ENCODE results near the gene LGALS3. TPM values are rescaled to one million over a fixed set of nuclear protein-coding genes. Genes with fewer than 3 reads are reported as not detected.
"Not testable (repeated sequence)": the region's sequence is repeated elsewhere in the genome, so short reads cannot be mapped to it uniquely, and the experiment has no call there.

The LGALS3 gene
- total RNA-seq, result 1,000 to 10,000 TPM in 3 of 4 donors, 100 to 1,000 TPM in 1; 242 to 1,284 (median 1,203) TPM

DNA sequence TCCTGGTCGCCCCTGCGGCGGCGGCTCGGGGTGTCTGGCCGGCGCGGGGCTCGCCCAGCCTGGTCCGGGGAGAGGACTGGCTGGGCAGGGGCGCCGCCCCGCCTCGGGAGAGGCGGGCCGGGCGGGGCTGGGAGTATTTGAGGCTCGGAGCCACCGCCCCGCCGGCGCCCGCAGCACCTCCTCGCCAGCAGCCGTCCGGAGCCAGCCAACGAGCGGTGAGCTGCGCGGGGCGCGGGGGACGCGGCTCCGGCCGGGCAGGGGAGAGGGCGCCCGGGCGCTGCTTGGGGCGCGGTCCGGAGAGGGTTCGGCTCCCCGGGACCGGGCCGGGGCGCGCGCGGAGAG lies at the start of gene LGALS3:
TSS of gene LGALS3 (plus strand) at position 167 of the 342 bp plus-strand sequence. CDS start 8,122 bp downstream, outside the sequence.
- Histone ChIP-seq H3K4me3 (peak within 1 kb of the TSS; percentile 68 to 96 (median 80)), H3K27ac (peak within 1 kb of the TSS; percentile 83 to 99 (median 94)), H3K27me3 (no peaks in the 10 kb centered on the region), H3K36me3 (peaks cover 0 to 15% (median 0%) of the 10 kb centered on the region in 3 donors), H3K4me1 (peaks cover 0 to 47% (median 13%) of the 10 kb centered on the region in 4 donors), H3K9me3 (no peaks in the 10 kb centered on the region)
- peak; percentile 91 to 92 for TF ChIP-seq POLR2A (IDR thresholded peaks at IDR 0.05)
- TF ChIP-seq, protein P1, sequence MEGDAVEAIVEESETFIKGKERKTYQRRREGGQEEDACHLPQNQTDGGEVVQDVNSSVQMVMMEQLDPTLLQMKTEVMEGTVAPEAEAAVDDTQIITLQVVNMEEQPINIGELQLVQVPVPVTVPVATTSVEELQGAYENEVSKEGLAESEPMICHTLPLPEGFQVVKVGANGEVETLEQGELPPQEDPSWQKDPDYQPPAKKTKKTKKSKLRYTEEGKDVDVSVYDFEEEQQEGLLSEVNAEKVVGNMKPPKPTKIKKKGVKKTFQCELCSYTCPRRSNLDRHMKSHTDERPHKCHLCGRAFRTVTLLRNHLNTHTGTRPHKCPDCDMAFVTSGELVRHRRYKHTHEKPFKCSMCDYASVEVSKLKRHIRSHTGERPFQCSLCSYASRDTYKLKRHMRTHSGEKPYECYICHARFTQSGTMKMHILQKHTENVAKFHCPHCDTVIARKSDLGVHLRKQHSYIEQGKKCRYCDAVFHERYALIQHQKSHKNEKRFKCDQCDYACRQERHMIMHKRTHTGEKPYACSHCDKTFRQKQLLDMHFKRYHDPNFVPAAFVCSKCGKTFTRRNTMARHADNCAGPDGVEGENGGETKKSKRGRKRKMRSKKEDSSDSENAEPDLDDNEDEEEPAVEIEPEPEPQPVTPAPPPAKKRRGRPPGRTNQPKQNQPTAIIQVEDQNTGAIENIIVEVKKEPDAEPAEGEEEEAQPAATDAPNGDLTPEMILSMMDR (IDR thresholded peaks at IDR 0.05), result peak in 1 of 6 experiments; percentile 7
- DNase-seq, result peak; percentile 49 to 91 (median 88)

DNA sequence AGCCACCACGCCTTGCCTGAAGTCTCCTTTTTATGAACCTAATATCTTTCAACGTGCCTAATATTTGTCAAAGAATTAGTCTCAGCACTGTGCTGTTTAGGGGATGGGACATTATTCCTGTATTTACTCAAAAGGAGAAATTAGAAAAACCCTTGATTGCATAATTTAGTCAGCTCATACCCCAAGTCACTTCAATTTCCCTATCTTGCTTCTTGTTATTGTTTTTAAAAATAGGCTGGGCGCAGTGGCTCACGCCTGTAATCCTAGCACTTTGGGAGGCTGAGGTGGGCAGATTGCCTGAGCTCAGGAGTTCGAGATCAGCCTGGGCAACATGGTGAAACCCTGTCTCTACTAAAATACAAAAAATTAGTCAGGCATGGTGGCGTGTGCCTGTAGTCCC lies 49.1 kb upstream of the LGALS3 start:
- H3K4me3 ChIP-seq, H3K36me3 ChIP-seq, H3K27me3 ChIP-seq: not testable (repeated sequence)

DNA sequence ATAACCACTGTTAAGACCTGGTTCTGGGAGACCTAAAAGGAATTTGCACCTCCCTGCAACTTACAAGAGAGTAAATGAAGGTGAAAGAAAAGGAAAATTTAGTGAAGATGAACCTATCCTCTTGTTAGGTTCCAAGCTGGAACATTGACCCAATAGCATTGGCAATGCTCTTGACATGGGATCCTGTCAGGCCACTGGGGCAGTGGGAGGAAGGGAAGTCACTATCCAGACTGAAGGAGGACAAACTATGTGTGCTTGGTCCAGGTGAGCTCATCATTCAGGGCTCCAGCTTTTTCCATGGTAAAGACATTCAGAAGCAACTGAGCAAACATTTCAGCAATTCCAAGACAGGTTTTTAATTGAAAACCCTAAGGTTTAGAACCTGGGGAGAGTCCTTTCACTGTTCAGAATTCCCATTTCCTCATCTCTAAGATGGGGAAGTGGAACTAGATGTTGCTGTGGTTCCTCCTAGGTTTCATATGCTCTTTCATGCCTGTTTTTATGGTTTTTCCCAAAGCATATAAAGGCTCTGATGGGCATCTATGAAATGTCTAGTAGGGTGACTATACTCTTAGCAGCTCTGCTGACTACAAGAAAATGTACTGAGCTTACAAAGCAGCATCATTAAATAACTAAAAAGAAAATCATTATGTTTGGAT lies 44.5 kb upstream of the LGALS3 start:
- Histone ChIP-seq H3K4me3 (no peak overlapping the region), H3K27ac (no peak overlapping the region), H3K36me3 (no peaks in the 10 kb centered on the region), H3K27me3 (no peaks in the 10 kb centered on the region), H3K9me3 (no peaks in the 10 kb centered on the region), H3K4me1 (no peaks in the 10 kb centered on the region)
- no peak for DNase-seq
- TF ChIP-seq POLR2A (IDR thresholded peaks at IDR 0.05), result no peak
- TF ChIP-seq, protein P1 (IDR thresholded peaks at IDR 0.05), result no peak

More for the DNA sequence above, 49.1 kb upstream of the LGALS3 start:
- H3K4me1 ChIP-seq, H3K27ac ChIP-seq, DNase-seq, H3K9me3 ChIP-seq: not testable (repeated sequence)

DNA sequence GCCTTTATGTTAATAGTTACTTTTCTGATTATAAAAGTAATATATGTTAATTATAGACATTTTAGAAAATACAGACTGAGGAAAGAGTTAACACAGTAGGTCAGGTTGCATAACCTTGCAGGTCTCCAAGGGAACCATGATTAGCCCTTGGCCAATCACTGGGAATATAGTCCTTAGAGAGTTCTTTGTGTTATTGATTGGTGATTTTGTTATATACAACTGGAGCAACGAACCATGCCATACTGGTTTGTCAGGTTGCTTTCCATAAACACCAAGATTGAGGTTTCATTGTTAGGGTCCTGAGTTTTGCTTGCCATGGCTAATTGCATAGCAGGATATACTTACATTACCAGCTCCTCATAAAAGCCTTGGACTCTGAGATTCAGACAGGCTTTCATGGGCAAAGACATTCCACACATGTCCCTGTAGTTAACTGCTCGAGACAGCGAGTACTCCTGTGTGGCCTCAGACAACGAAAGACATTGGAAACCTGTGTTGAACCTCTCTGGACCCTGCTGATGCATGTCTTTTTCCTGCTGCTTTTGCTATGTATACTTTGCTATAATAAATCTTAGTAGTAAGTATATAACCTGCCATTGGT lies 43.9 kb upstream of the LGALS3 start:
- no peak overlapping the region for H3K27ac ChIP-seq
- H3K27me3 ChIP-seq, result no peaks in the 10 kb centered on the region
- TF ChIP-seq, protein P1 (IDR thresholded peaks at IDR 0.05), result no peak
- no peak for TF ChIP-seq POLR2A (IDR thresholded peaks at IDR 0.05)
- no peaks in the 10 kb centered on the region for H3K36me3 ChIP-seq
- no peaks in the 10 kb centered on the region for H3K4me1 ChIP-seq
- no peak for DNase-seq
- H3K9me3 ChIP-seq, result no peaks in the 10 kb centered on the region
- H3K4me3 ChIP-seq, result no peak overlapping the region

DNA sequence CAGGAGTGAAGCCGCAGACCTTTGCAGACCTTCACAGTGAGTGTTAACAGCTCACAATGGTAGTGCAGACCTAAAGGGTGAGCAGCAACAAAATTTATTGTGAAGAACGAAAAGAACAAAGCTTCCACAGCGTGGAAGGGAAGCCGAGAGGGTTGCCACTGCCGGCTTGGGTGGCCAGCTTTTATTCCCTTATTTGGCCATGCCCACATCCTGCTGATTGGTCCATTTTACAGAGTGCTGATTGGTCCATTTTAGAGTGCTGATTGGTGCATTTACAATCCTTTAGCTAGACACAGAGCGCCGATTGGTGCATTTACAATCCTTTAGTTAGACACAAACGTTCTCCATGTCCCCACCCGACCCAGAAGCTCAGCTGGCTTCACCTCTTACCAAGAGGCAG lies 42.1 kb upstream of the LGALS3 start:
- no peak for DNase-seq
- no peak for TF ChIP-seq POLR2A (IDR thresholded peaks at IDR 0.05)
- TF ChIP-seq, protein P1 (IDR thresholded peaks at IDR 0.05), result no peak
- no peaks in the 10 kb centered on the region for H3K36me3 ChIP-seq
- no peak overlapping the region for H3K4me3 ChIP-seq
- no peaks in the 10 kb centered on the region for H3K9me3 ChIP-seq
- H3K27ac ChIP-seq, result no peak overlapping the region
- peaks cover 0 to 8% (median 1%) of the 10 kb centered on the region in 4 donors for H3K4me1 ChIP-seq
- H3K27me3 ChIP-seq, result no peaks in the 10 kb centered on the region

DNA sequence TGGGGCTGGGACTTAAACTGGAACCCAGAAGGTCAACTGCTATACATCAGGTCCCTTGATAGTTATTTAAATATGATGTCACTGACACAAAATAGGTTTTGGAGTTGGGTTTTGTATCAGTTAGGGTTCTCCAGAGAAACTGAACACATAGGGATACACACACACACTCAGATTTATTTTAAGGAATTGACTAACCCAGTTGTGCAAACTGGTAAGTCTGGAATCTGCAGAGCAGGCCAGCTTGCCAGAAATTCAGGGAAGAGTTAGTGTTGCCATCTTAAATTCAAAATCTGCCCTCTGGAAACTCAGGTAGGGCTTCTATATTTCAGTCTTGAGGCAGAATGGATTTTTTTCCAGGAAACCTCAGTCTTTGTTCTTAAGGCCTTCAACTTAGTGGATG lies 40.7 kb upstream of the LGALS3 start:
- no peak for DNase-seq
- no peaks in the 10 kb centered on the region for H3K9me3 ChIP-seq
- no peak overlapping the region for H3K4me3 ChIP-seq
- H3K36me3 ChIP-seq, result no peaks in the 10 kb centered on the region
- H3K27me3 ChIP-seq, result no peaks in the 10 kb centered on the region
- TF ChIP-seq, protein P1 (IDR thresholded peaks at IDR 0.05), result no peak
- TF ChIP-seq POLR2A (IDR thresholded peaks at IDR 0.05), result no peak
- peaks cover 0 to 8% (median 1%) of the 10 kb centered on the region in 4 donors for H3K4me1 ChIP-seq
- no peak overlapping the region for H3K27ac ChIP-seq

Data from Peyer's patch (tissue), 4 donors.